Measurements from ENCODE around the gene EFEMP1.

Gene EFEMP1

DNA sequence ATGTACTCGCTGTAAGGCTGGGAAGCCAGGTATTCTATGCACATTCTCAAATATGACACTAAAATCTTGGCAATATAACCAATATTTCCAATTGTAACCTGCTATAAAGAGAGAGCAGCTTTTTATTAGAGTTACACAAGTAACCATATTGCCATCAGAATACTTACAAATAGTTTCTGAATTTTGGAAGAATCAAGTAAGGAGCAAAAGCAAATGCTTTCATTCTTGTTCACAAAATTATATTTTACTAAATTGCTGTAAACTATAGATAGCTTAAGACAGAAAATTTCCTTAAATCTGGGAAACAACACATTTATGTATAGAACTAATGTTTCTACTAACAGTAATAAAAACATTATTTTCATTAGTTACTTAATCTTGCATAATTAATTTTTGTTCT, 77.2 kb downstream of the EFEMP1 start:
- TF ChIP-seq CTCF (conservative IDR thresholded peaks at IDR 0.05; ENCODE audit: low read length) = no peak
- no peak for DNase-seq (ENCODE audit: low read depth)
- no peak overlapping the region for H3K4me3 ChIP-seq (ENCODE audit: low read length)

DNA sequence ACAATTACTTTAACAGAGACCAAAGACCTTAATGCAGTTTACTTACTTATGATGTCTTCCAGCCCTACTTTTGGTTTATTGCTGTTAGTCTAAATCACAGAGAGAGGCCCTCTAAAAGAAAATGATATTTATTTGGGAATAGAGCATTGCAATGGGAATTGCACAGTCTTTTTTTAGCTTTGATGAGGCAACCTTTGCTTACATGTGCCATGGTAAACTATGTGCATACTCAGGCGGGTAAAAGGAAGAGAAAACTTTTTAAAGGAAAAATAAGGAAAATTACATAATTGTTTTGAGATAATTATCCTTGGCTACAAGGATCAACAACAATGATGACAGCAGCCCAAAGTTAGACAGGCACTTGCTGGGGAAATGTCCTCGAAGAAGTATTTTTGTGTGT, 78.6 kb downstream of the EFEMP1 start:
- no peak for DNase-seq (ENCODE audit: low read depth)

GRCh38 chr2:55843994-55844345, 79.6 kb downstream of the EFEMP1 start:
- TF ChIP-seq CTCF (conservative IDR thresholded peaks at IDR 0.05; ENCODE audit: low read length) = no peak

More for the DNA sequence above, 78.6 kb downstream of the EFEMP1 start:
- no peak for TF ChIP-seq CTCF (conservative IDR thresholded peaks at IDR 0.05; ENCODE audit: low read length)
- no peak overlapping the region for H3K4me3 ChIP-seq (ENCODE audit: low read length)

GRCh38 chr2:55843096-55843993, 80.2 kb downstream of the EFEMP1 start:
- DNase-seq (ENCODE audit: low read depth) = peak; percentile 100
- H3K4me3 ChIP-seq (ENCODE audit: low read length) = no peak overlapping the region
- TF ChIP-seq CTCF (conservative IDR thresholded peaks at IDR 0.05; ENCODE audit: low read length) = 0 out of 2 replicates have a peak, but pooled peaks have one; percentile 9

More at GRCh38 chr2:55843994-55844345, 79.6 kb downstream of the EFEMP1 start:
- no peak for DNase-seq (ENCODE audit: low read depth)
- no peak overlapping the region for H3K4me3 ChIP-seq (ENCODE audit: low read length)

- TF ChIP-seq CTCF (conservative IDR thresholded peaks at IDR 0.05; ENCODE audit: low read length) = no peak
- peak; percentile 60 for DNase-seq (ENCODE audit: low read depth)
- H3K4me3 ChIP-seq (ENCODE audit: low read length) = no peak overlapping the region
These were observed 81.5 kb downstream of the EFEMP1 start for GRCh38 chr2:55842046-55842445.

GRCh38 chr2:55840460-55840859, 83.1 kb downstream of the EFEMP1 start:
- DNase-seq (ENCODE audit: low read depth) = no peak

More at GRCh38 chr2:55840460-55840859, 83.1 kb downstream of the EFEMP1 start:
- no peak overlapping the region for H3K4me3 ChIP-seq (ENCODE audit: low read length)
- TF ChIP-seq CTCF (conservative IDR thresholded peaks at IDR 0.05; ENCODE audit: low read length) = no peak
